Vagina (tissue), 2 donors: ENCODE measurements around the gene NCAPG2. TPM values are rescaled to one million over a fixed set of nuclear protein-coding genes. Genes with fewer than 3 reads are reported as not detected.

Experiments used
- DNase-seq, 2 donors: peaks; one replicate each; pipeline ENCODE4 v3.0.0-alpha.2; 2017; ENCODE audit errors: extremely low spot score in 2 of 2
- H3K27ac ChIP-seq: fragments of 200-600 bp; sonication (generic); one replicate; pipeline ENCODE4 v1.5.1; 2019
- H3K27me3 ChIP-seq: fragments of 200-600 bp; sonication (generic); one replicate; pipeline ENCODE4 v1.5.1; 2019
- H3K36me3 ChIP-seq, 2 donors: fragments of 200-600 bp; sonication (generic); one replicate each; pipeline ENCODE4 v1.5.1; 2017 to 2019
- H3K4me1 ChIP-seq: fragments of 200-600 bp; sonication (generic); one replicate; pipeline ENCODE4 v1.5.1; 2019
- H3K4me3 ChIP-seq, 2 donors: fragments of 200-600 bp; sonication (generic); 1 replicate in 1 of 2; 2 replicates in 1 of 2; pipeline ENCODE4 v1.5.1; 2016 to 2019
- H3K9me3 ChIP-seq: fragments of 200-600 bp; sonication (generic); one replicate; pipeline ENCODE4 v1.5.1; 2019
- POLR2A ChIP-seq, 2 donors: fragments of 450-650 bp; IDR thresholded peaks; one replicate each; pipeline ENCODE4 v1.6.1; 2017; ENCODE audit warnings: antibody characterized with exemption in 2 of 2, mild to moderate bottlenecking in 2 of 2, moderate library complexity in 2 of 2
- POLR2AphosphoS5 ChIP-seq, 2 donors: sonication (generic); formaldehyde crosslinking; IDR thresholded peaks; one replicate each; pipeline ENCODE4 v1.9.0; 2017; ENCODE audit warnings: antibody characterized with exemption in 2 of 2, mild to moderate bottlenecking in 2 of 2, low read depth in 1 of 2; ENCODE audit not compliant: insufficient read depth in 1 of 2
- intact Hi-C: fragments of 100-400 bp; cut with DNase I; formaldehyde crosslinking; loops from one replicate; pipeline ENCODE4 v1.15.1; 2023
- total RNA-seq: library from RNA; depleted of rRNA; stranded (reverse); fragments of >200 nt; gene quantifications from one replicate; pipeline ENCODE4 v1.2.3, GENCODE V29; 2016
- TF ChIP-seq, protein P1 (sequence below), 3 experiments: fragments of 450-650 bp in 2 of 3; fragments of 200-600 bp in 1 of 3; sonication (generic) in 1 of 3; IDR thresholded peaks; one replicate each; pipeline ENCODE4 v1.5.1; 2017 to 2019; ENCODE audit warnings: antibody characterized with exemption in 3 of 3, mild to moderate bottlenecking in 2 of 3, moderate library complexity in 2 of 3

NCAPG2 gene
- total RNA-seq, 1 donor from 2014 or later = 9.6 TPM

DNA sequence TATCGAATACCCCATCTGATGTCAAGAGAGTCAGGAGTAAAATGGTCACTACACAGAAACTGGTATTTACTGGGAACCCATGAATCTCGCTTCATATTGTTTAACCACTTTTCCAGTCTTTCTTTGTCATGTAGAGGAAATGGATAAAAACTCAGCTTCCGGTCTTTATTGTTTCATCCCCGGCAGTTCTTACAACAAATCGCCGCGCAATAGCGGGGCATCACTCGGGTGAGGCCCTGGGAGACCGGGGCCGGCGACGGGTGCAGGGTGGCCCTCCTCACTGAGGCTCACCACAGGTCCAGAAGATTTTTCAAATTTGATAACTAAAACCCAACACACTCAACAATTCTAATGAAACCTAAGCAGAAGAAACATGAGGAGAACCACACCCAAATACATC is 81.4 kb downstream of the NCAPG2 start:
- Histone ChIP-seq H3K36me3 (no peaks in the 10 kb centered on the region), H3K27ac (no peak overlapping the region), H3K27me3 (no peaks in the 10 kb centered on the region), H3K4me1 (no peaks in the 10 kb centered on the region), H3K9me3 (no peaks in the 10 kb centered on the region), H3K4me3 (no peak overlapping the region)
- intact Hi-C loops = no loop called here
- TF ChIP-seq POLR2A (IDR thresholded peaks at IDR 0.05) (no peak), POLR2AphosphoS5 (IDR thresholded peaks at IDR 0.05; ENCODE audit: insufficient read depth in 1 of 2, low read depth in 1 of 2) (no peak)
- TF ChIP-seq, protein P1, sequence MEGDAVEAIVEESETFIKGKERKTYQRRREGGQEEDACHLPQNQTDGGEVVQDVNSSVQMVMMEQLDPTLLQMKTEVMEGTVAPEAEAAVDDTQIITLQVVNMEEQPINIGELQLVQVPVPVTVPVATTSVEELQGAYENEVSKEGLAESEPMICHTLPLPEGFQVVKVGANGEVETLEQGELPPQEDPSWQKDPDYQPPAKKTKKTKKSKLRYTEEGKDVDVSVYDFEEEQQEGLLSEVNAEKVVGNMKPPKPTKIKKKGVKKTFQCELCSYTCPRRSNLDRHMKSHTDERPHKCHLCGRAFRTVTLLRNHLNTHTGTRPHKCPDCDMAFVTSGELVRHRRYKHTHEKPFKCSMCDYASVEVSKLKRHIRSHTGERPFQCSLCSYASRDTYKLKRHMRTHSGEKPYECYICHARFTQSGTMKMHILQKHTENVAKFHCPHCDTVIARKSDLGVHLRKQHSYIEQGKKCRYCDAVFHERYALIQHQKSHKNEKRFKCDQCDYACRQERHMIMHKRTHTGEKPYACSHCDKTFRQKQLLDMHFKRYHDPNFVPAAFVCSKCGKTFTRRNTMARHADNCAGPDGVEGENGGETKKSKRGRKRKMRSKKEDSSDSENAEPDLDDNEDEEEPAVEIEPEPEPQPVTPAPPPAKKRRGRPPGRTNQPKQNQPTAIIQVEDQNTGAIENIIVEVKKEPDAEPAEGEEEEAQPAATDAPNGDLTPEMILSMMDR (IDR thresholded peaks at IDR 0.05) = no peak
- no peak for DNase-seq

DNA sequence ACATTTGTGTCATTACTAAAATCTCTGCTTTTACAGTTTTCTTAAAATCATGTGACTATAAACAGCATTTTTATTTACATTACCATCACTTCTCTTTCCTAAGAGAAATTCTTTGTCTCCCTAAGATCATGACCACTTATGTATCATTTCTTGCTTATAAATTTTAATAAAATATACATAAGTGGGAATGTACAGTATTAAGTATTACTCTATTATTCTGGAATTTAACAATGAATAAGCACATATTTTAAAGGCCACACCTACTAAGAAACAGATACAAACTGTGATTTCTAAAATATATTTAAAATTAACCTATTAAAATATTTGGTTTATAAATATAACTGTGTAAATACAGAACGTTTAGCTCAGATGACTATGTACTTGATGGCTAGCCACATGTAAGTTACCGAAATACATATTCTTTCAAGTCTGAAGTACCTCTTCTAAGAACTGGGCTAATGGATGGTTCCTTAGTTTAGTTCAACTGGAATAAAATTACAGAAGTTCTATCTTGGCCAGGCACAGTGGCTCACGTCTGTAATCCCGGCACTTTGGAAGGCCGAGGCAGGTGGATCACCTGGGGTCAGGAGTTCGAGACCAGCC is 83.7 kb downstream of the NCAPG2 start:
- Histone ChIP-seq H3K27ac (no peak overlapping the region), H3K4me1 (no peaks in the 10 kb centered on the region), H3K9me3 (no peaks in the 10 kb centered on the region), H3K27me3 (no peaks in the 10 kb centered on the region), H3K4me3 (no peak overlapping the region), H3K36me3 (no peaks in the 10 kb centered on the region)
- no peak for TF ChIP-seq POLR2AphosphoS5 (IDR thresholded peaks at IDR 0.05; ENCODE audit: insufficient read depth in 1 of 2, low read depth in 1 of 2)
- TF ChIP-seq, protein P1 (IDR thresholded peaks at IDR 0.05) = no peak
- no peak for TF ChIP-seq POLR2A (IDR thresholded peaks at IDR 0.05)
- intact Hi-C loops = no loop called here
- DNase-seq = no peak

DNA sequence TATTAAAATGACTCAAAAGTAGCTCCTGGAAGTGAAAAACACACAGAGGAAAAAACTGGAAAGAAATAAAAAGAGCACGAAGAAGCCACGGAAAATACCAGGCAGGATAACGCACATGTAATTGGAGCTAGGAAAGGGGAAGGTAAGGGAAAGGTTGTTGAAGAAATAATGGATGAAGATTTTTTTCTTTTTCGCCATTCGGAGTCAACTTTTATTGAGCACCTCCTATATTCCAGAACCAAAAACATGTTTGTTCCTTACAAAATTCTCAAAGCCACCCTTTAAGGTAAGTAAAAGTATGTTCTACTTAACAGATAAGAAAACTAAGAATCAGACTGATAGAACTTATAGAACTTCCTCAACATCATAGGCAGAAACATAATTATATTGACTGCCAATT is 84.2 kb downstream of the NCAPG2 start:
- intact Hi-C loops = no loop called here
- Histone ChIP-seq H3K27ac (no peak overlapping the region), H3K36me3 (no peaks in the 10 kb centered on the region), H3K4me1 (no peaks in the 10 kb centered on the region), H3K9me3 (no peaks in the 10 kb centered on the region), H3K4me3 (no peak overlapping the region), H3K27me3 (no peaks in the 10 kb centered on the region)
- DNase-seq = no peak
- TF ChIP-seq POLR2AphosphoS5 (IDR thresholded peaks at IDR 0.05; ENCODE audit: insufficient read depth in 1 of 2, low read depth in 1 of 2) (no peak), POLR2A (IDR thresholded peaks at IDR 0.05) (no peak)
- TF ChIP-seq, protein P1 (IDR thresholded peaks at IDR 0.05) = no peak

DNA sequence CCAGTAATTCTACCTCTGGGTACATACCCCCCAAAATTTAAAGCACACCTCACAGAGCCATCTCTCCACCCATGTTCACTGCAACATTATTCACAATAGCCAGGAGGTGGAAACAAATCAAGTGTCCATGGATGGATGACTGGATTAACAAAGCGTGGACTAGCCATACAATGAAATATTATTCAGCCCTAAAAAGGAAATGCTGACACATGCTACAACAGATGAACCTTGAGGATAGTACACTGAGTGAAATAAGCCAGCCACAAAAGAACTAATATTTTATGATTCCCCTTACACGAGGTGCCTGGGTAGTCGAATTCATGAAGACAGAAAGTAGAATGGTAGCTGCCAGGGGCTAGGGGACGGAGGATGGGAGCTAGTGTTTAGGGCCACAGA is 85.9 kb downstream of the NCAPG2 start:
- H3K4me3 ChIP-seq = no peak overlapping the region
- H3K27me3 ChIP-seq = no peaks in the 10 kb centered on the region
- DNase-seq = no peak
- H3K36me3 ChIP-seq = no peaks in the 10 kb centered on the region
- no peaks in the 10 kb centered on the region for H3K9me3 ChIP-seq
- no peaks in the 10 kb centered on the region for H3K4me1 ChIP-seq
- intact Hi-C loops = no loop called here
- TF ChIP-seq POLR2AphosphoS5 (IDR thresholded peaks at IDR 0.05; ENCODE audit: insufficient read depth in 1 of 2, low read depth in 1 of 2) (no peak), POLR2A (IDR thresholded peaks at IDR 0.05) (no peak)
- TF ChIP-seq, protein P1 (IDR thresholded peaks at IDR 0.05) = no peak
- H3K27ac ChIP-seq = no peak overlapping the region

DNA sequence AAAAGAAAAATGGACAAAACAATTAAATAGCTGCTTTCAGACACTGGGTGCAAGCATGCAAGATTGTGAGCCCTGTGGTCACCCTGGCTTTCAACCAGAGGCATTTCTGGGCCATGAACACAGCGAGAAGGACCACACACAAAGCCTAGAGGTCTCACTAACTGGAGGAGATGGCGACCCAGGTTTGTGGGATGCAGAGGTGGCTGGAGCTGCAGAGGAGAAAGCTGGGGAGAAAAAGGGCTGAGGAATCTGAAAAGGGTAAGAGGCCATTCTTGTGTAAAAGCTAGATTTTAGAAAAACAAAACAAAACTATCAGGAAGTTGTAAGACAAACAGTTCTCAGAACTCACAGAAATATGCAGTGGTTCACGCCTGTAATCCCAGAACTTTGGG is 86.9 kb downstream of the NCAPG2 start:
- no peak for DNase-seq
- Histone ChIP-seq H3K9me3 (no peaks in the 10 kb centered on the region), H3K4me1 (no peaks in the 10 kb centered on the region), H3K27me3 (no peaks in the 10 kb centered on the region), H3K36me3 (no peaks in the 10 kb centered on the region), H3K27ac (no peak overlapping the region), H3K4me3 (no peak overlapping the region)
- intact Hi-C loops = no loop called here
- TF ChIP-seq POLR2AphosphoS5 (IDR thresholded peaks at IDR 0.05; ENCODE audit: insufficient read depth in 1 of 2, low read depth in 1 of 2) (no peak), POLR2A (IDR thresholded peaks at IDR 0.05) (no peak)
- TF ChIP-seq, protein P1 (IDR thresholded peaks at IDR 0.05) = no peak
